Right atrium auricular region (tissue), 2 donors: ENCODE measurements around the gene VCPKMT. TPM values are rescaled to one million over a fixed set of nuclear protein-coding genes. Genes with fewer than 3 reads are reported as not detected.
"Not testable (repeated sequence)": the region's sequence is repeated elsewhere in the genome, so short reads cannot be mapped to it uniquely, and the experiment has no call there.

Source experiments
- DNase-seq: peaks from one replicate; pipeline ENCODE4 v3.0.0-alpha.2; 2019; ENCODE audit warnings: low spot score
- H3K27ac ChIP-seq, 2 donors: fragments of 200-600 bp; sonication (generic); 1 replicate in 1 of 2; 2 replicates in 1 of 2; pipeline ENCODE4 v1.5.1; 2016 to 2019
- H3K27me3 ChIP-seq, 2 donors: fragments of 200-600 bp; sonication (generic); one replicate each; pipeline versions ENCODE4 v1.5.1 to v1.6.0; 2017 to 2019
- H3K36me3 ChIP-seq: fragments of 200-600 bp; sonication (generic); one replicate; pipeline ENCODE4 v1.5.1; 2016
- H3K4me1 ChIP-seq, 2 donors: fragments of 200-600 bp; sonication (generic); one replicate each; pipeline versions ENCODE4 v1.5.1 to v1.6.0; 2017 to 2019
- H3K4me3 ChIP-seq, 2 donors: fragments of 200-600 bp; sonication (generic); 1 replicate in 1 of 2; 2 replicates in 1 of 2; pipeline ENCODE4 v1.5.1; 2017 to 2019; ENCODE audit warnings: mild to moderate bottlenecking in 1 of 2, moderate library complexity in 1 of 2
- H3K9me3 ChIP-seq, 2 donors: fragments of 200-600 bp; sonication (generic); one replicate each; pipeline ENCODE4 v1.5.1; 2019
- CTCF ChIP-seq, 2 donors: fragments of 200-600 bp; sonication (generic); IDR thresholded peaks; one replicate each; pipeline ENCODE4 v1.5.1; 2019; ENCODE audit warnings: antibody characterized with exemption in 2 of 2
- total RNA-seq, 2 donors: library from RNA; depleted of rRNA; stranded (reverse); fragments of >200 nt; gene quantifications; one replicate each; pipeline ENCODE4 v1.1.0, GENCODE V29; 2016

Gene VCPKMT
- total RNA-seq, 2 donors from 2014 or later: 1.5 to 2.4 TPM

DNA sequence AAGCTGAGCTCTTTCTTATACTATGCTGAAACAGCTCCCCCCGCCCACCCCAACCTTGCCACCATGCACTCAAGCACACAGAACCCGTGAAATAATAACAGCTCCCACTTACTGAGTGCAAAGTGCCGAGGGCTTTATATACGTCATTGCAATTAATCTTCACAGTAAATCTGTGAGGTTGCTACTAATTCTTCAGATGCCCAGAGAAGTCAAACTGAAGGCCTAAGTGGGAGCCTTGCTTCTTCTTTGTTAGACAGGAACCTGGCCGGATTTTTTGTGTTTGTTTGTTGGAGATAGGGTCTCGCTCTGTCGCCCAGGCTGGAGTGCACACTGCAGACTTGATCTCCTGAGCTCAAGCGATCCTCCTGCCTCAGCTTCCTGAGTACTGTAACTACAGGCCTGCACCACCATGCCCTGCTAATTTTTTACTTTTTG, 34.0 kb downstream of the VCPKMT start:
- H3K4me3 ChIP-seq: no peak overlapping the region
- TF ChIP-seq CTCF (IDR thresholded peaks at IDR 0.05): no peak
- no peaks in the 10 kb centered on the region for H3K27me3 ChIP-seq
- DNase-seq: no peak
- H3K4me1 ChIP-seq: no peaks in the 10 kb centered on the region
- no peak overlapping the region for H3K27ac ChIP-seq
- no peaks in the 10 kb centered on the region for H3K36me3 ChIP-seq
- no peaks in the 10 kb centered on the region for H3K9me3 ChIP-seq

DNA sequence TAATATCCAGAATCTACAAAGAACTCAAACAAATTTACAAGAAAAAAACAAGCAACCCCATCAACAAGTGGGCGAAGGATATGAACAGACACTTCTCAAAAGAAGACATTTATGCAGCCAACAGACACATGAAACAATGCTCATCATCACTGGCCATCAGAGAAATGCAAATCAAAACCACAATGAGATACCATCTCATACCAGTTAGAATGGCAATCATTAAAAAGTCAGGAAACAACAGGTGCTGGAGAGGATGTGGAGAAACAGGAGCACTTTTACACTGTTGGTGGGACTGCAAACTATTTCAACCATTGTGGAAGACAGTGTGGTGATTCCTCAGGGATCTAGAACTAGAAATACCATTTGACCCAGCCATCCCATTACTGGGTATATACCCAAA, 37.3 kb downstream of the VCPKMT start:
- H3K4me1 ChIP-seq, H3K9me3 ChIP-seq, DNase-seq, H3K36me3 ChIP-seq, H3K27me3 ChIP-seq, H3K4me3 ChIP-seq, H3K27ac ChIP-seq: not testable (repeated sequence)

DNA sequence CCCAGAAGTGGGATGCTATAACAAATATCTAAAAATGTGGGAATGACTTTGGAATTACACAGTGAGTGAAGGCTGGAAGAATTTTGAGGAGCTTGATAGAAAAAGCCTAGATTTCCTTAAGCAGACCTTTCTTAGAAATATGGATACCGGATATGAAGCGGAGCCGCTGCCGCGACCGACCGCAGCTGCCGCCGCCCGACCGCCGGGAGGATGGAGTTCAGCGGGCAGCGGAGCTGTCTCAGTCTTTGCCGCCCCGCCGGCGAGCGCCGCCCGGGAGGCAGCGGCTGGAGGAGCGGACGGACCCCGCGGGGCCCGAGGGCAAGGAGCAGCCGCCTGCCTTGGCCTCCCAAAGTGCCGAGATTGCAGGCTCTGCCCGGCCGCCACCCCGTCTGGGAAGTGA, 42.7 kb downstream of the VCPKMT start:
- H3K27ac ChIP-seq, H3K27me3 ChIP-seq, DNase-seq, H3K9me3 ChIP-seq, H3K4me3 ChIP-seq, H3K36me3 ChIP-seq, H3K4me1 ChIP-seq: not testable (repeated sequence)

GRCh38 chr14:50072395-50072794, 44.0 kb downstream of the VCPKMT start:
- Histone ChIP-seq H3K4me1 (no peaks in the 10 kb centered on the region), H3K9me3 (no peaks in the 10 kb centered on the region), H3K36me3 (no peaks in the 10 kb centered on the region), H3K27ac (no peak overlapping the region), H3K27me3 (no peaks in the 10 kb centered on the region), H3K4me3 (no peak overlapping the region)
- no peak for TF ChIP-seq CTCF (IDR thresholded peaks at IDR 0.05)
- DNase-seq: no peak

- no peaks in the 10 kb centered on the region for H3K36me3 ChIP-seq
- TF ChIP-seq CTCF (IDR thresholded peaks at IDR 0.05): no peak
Observed at GRCh38 chr14:50070840-50071548, 45.4 kb downstream of the VCPKMT start.

DNA sequence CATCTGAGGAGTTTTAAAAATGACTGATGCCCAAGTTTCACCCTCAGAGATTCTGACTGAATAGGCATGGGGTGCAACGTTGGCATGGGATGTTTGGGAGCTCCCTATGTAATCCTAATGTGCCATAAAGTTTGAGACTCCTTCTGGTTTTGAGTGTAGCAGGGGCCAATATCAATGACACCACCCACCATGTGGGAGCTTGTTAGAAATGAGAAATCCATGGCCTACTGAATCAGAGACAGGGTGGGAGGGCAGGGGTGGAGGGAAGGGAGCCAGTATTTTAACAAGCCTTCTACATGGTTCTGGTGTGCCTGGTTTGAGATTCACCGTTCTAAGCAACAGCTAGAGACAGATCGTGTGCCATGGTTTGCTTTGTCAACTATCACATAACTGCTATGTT, 46.1 kb downstream of the VCPKMT start:
- Histone ChIP-seq H3K4me1 (no peaks in the 10 kb centered on the region), H3K4me3 (no peak overlapping the region), H3K9me3 (no peaks in the 10 kb centered on the region), H3K27me3 (no peaks in the 10 kb centered on the region), H3K36me3 (no peaks in the 10 kb centered on the region), H3K27ac (no peak overlapping the region)
- TF ChIP-seq CTCF (IDR thresholded peaks at IDR 0.05): no peak
- DNase-seq: no peak

More at GRCh38 chr14:50070840-50071548, 45.4 kb downstream of the VCPKMT start:
- Histone ChIP-seq H3K4me3 (no peak overlapping the region), H3K27me3 (no peaks in the 10 kb centered on the region), H3K9me3 (no peaks in the 10 kb centered on the region), H3K4me1 (no peaks in the 10 kb centered on the region), H3K27ac (no peak overlapping the region)
- no peak for DNase-seq

GRCh38 chr14:50069325-50069724, 47.0 kb downstream of the VCPKMT start:
- H3K27ac ChIP-seq: no peak overlapping the region
- DNase-seq: no peak
- no peaks in the 10 kb centered on the region for H3K4me1 ChIP-seq
- TF ChIP-seq CTCF (IDR thresholded peaks at IDR 0.05): no peak
- H3K4me3 ChIP-seq: no peak overlapping the region
- H3K27me3 ChIP-seq: no peaks in the 10 kb centered on the region
- no peaks in the 10 kb centered on the region for H3K36me3 ChIP-seq
- no peaks in the 10 kb centered on the region for H3K9me3 ChIP-seq
